Measurements from ENCODE around the gene CAMTA1.

The CAMTA1 gene

DNA sequence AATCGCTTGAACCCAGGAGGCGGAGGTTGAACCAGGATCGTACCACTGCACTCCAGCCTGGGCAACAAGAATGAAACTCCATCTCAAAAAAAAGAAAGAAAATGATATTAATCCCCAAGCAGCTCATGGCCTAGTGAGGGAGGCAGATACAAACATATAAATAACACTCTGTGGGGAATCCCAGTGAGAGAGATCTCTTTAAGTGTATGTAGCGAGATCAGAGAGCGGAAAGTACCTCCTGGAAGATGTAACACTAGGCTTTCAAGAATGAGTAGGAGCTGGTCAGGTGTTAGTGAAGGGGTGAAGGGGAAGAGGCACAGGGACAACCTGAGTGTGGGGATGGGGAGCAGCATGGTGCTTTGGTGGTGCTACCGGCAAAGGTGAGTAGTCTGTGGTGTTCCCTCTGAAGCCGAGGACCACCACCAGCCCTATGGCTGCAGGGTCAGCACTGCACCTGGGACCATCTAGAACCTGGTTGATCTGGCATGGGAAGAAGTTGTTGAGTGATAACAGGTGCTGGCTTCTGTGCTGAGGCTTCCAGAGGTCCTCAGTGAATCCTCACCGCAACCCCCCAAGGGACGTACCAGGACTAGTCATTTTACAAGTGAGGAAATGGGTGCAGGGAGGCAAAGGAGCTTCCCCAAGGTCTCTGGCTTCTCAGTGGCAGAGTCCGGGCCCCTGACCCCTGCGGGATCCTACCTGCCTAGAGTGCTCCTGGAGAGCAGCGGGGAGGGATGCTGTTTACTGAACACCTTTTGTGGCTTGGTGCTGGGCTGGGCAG, 618.2 kb downstream of the CAMTA1 start:
- no peak for TF ChIP-seq CTCF (conservative IDR thresholded peaks at IDR 0.05; ENCODE audit: low read depth, low read length)
- no peak for DNase-seq (ENCODE audit: low read depth)
- no peak overlapping the region for H3K4me3 ChIP-seq (ENCODE audit: low read length)

DNA sequence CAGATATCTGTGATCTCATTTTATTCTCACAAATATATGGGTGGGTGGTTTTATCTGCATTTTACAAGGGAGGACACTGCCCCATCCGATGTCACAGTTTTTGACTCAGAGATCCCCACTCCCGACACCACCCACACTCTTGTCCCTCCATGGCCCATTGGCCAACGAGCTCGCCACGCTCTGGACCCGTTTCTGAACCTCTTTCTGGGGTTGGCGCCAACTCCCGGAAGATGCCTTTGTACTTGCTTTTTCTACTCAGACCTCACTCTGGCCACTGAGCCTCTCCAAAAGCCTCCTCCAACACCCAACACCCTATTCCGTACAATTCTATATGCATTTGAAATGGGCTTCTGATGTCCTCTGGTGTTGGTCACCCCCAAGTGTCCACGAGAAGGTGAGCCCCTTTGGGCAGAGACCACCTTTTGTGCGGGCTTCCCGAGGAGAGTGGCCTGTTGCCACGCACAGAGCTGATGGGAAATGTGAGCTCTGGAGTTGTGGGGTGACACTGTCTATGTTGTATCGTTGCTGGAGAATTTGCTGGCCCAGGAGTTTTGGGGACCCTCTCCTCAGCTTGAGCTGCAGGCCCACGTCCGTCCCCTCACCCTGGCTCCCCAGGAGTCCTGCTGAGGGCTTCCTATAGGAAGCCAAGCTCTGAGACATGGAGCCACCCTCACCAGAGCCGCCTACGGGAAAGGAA, 618.9 kb downstream of the CAMTA1 start:
- DNase-seq (ENCODE audit: low read depth): no peak
- no peak overlapping the region for H3K4me3 ChIP-seq (ENCODE audit: low read length)
- TF ChIP-seq CTCF (conservative IDR thresholded peaks at IDR 0.05; ENCODE audit: low read depth, low read length): no peak

- TF ChIP-seq CTCF (conservative IDR thresholded peaks at IDR 0.05; ENCODE audit: low read depth, low read length): no peak
- DNase-seq (ENCODE audit: low read depth): no peak
- H3K4me3 ChIP-seq (ENCODE audit: low read length): no peak overlapping the region
Measured at GRCh38 chr1:7405844-7406500, 620.7 kb downstream of the CAMTA1 start.

- DNase-seq (ENCODE audit: low read depth): no peak
- TF ChIP-seq CTCF (conservative IDR thresholded peaks at IDR 0.05; ENCODE audit: low read depth, low read length): no peak
- H3K4me3 ChIP-seq (ENCODE audit: low read length): no peak overlapping the region
Measured at GRCh38 chr1:7406641-7407543, 621.6 kb downstream of the CAMTA1 start.

GRCh38 chr1:7407544-7407895, 622.3 kb downstream of the CAMTA1 start:
- no peak for DNase-seq (ENCODE audit: low read depth)
- H3K4me3 ChIP-seq (ENCODE audit: low read length): no peak overlapping the region
- no peak for TF ChIP-seq CTCF (conservative IDR thresholded peaks at IDR 0.05; ENCODE audit: low read depth, low read length)

- DNase-seq (ENCODE audit: low read depth): no peak
- no peak overlapping the region for H3K4me3 ChIP-seq (ENCODE audit: low read length)
- TF ChIP-seq CTCF (conservative IDR thresholded peaks at IDR 0.05; ENCODE audit: low read depth, low read length): no peak
Measured at GRCh38 chr1:7407980-7408770, 622.9 kb downstream of the CAMTA1 start.

Data from retinal pigment epithelial cell (primary cell).